NCI-H1092 treated with DMSO at 0.1 percent for 48 hours (cell line): ENCODE measurements around the gene AMOTL2.

ENCODE experiments used
- DNase-seq: peaks from one replicate; lab custom pipeline; 2025; lab: John Stamatoyannopoulos, UW

Gene AMOTL2

DNA sequence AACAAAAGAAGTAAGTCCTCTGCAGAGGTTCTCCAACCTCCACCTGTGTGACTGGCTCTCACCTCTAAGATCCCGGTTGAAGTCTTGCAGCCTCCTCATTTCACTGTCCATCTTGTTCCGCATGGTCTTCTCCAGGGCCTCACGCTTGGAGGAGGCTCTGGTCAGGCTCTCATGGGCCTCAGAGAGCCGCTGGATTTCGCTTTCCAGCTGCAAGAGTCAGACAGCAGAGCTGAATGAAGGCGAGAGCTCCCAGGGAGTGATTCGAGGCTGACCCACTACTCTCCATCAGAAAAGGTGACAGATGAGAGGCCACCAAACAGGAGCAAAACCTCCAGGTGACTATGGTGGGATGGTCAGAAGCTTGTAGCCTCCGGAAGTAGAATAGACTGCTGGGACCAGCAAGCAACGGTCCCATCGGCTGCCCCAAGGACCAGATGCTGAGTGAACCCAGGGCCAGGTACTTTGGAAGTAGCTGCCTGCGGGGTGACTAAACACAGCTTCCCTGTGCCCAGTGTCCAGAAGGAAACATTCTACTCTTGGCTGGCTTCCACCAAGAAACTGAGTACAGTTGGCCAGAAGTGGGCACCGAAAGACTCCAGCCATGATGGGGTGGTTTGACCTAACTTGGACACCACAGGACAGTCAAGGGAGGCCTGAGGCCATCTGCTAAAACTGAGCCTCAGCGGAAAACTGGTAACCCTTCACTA is 7.9 kb downstream of the AMOTL2 start:
- DNase-seq = no peak

DNA sequence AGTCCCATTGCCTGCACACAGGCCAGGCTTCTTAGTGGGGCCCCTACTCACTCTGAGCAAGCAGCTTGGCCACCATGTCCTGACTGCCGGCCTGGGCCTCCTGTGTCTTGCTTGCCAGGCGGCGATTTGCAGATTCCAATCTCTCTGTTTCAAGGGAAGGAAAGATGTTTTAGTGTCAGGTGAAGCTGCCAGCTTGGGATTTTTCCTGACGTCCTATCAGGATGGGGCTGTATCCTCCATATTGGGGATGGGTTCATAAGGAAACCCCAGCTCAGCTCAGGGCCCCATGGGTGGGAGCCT is 8.5 kb downstream of the AMOTL2 start:
- DNase-seq = no peak

- no peak for DNase-seq
These were observed 9.1 kb downstream of the AMOTL2 start for GRCh38 chr3:134364936-134365765.

DNA sequence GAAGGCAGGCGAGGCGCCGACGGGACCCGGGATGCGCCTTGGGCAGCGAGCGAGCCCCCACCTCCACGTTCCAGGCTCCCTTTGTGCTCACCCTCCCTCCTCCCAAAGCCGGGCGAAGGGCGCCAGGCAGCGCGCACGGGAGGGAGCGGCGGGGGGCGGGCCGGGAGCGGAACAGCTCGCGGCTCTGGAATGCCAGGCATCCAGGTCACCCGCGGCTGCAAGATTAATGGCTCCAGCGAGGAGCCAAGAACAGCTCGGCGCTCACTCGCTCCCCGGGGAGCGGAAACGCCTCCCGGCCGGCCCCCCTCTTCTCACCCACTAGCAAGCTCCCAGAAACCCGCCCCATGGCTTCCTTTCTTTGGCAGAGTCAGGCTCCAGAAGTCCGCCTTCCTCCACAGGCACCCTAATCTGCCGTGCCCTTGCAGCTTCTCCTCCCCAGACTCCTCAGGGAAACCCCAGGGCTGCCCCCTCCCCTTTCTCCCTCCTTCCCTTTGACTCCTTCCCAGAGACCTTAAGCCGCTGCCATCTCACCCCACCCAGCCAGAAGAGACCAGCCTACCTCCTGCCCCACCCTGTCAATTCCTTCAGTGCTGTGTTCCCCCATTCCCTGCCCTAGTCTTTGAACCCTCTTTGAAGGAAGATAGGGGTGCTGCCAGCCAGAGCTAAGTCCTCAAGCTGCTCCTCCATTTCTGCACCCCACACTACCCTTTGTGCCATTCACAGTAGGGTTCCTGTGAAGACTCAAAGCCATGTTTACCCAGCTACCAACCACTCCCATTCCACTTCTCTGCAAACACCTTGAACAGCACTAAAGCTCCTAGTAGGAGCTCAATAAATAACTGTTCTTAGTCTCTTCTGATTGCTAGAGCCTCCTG is 9.9 kb downstream of the AMOTL2 start:
- peak; percentile 5 for DNase-seq

GRCh38 chr3:134363381-134363755 is 10.9 kb downstream of the AMOTL2 start:
- no peak for DNase-seq

GRCh38 chr3:134362670-134363380 is 11.4 kb downstream of the AMOTL2 start:
- DNase-seq = no peak

- DNase-seq = no peak
These were observed 12.0 kb downstream of the AMOTL2 start for GRCh38 chr3:134362221-134362620.

DNA sequence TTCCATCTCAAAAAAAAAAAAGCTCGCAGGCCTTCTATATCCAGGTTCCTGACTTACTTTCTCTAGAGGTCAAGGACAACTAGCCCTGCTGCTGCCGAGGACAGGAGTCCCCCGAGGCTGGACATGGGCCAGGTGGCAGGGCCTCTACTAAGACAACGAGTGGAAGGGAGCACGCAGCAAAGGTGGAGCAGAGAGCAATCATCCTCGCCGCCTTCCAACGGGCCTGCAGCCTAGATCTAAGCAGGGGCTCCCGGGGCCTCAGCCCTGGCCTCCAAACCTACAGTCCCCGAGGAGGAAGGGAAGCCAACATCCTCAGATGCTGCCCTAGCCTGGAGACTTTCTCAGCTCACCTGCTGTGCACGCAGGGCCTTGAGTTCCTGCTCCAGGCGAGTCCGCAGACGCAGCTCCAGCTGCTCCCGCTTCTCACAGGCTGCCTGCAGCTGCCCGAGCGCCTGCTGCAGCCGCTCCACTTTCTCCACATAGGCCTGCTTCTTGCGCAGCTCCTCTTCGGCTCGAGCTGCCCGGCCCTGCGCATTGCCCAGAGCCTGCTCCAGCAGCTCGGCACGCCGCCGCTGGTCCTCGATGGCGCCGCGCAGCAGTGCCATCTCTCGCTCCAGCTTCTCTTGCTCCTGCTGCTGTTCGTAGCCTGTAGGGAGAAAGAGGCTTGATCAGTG is 12.9 kb downstream of the AMOTL2 start:
- no peak for DNase-seq

DNA sequence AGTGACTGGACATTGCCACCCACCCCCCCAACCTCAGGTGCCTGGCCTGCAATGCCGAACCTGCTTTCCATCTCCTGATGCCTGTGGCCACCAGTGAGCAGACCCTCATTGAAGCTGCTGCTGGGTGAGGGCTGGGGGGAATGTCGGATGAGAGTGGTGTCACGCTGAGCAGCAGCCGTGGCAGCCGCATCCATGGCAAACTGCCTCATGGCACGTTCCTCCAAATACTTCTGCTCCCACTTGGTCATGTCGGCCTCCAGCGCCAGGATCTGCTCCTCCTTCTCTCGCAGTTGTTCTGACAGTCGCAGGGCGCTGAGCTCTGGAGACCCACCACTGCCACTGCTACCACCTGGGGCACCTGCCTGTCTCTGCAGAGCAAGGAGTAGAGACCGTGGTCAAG is 14.2 kb downstream of the AMOTL2 start:
- no peak for DNase-seq

GRCh38 chr3:134359121-134360010 is 14.9 kb downstream of the AMOTL2 start:
- DNase-seq = no peak

DNA sequence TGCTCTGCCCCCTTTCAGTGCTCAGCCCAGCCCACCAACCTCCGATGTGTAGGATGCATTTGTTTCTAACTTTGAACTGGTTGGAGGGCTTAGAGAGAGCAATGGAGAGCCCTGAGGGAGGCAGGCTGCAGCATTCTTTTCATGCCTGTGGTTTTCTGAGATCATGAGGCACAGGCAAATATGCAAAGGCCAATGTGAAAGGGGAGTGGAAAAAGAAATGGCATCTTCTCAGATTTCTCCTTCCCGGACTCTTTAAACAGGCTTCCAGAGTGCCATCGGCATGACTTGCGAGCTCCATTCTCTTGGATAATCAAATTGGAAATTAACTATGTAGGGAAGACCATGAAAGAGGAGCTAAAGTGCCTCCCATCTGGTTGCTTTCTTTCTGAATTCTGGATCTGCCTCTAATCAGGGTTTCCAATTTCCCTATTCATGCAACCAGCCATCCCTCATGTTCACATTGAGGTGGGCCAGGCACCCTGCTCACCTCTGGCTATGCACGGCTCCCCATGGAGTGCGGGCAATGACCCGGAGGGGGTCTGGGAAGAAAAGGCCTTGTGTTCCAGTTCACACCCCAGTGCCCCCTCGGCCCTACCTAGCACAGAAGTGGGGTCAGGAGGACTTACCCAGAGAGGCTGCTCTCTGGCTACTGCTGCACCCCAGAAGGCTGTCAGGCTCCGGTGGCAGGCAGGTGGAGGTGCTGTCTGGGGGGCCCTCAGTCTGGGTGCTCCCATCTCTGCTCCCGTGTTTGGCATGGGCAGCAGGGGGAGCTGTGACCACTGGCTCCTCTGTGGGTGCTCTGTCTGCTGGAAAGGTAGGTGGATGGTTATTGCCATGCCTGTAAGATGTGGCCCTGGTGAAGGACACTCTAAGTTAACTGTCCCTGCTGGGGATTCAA is 16.1 kb downstream of the AMOTL2 start:
- DNase-seq = no peak

DNA sequence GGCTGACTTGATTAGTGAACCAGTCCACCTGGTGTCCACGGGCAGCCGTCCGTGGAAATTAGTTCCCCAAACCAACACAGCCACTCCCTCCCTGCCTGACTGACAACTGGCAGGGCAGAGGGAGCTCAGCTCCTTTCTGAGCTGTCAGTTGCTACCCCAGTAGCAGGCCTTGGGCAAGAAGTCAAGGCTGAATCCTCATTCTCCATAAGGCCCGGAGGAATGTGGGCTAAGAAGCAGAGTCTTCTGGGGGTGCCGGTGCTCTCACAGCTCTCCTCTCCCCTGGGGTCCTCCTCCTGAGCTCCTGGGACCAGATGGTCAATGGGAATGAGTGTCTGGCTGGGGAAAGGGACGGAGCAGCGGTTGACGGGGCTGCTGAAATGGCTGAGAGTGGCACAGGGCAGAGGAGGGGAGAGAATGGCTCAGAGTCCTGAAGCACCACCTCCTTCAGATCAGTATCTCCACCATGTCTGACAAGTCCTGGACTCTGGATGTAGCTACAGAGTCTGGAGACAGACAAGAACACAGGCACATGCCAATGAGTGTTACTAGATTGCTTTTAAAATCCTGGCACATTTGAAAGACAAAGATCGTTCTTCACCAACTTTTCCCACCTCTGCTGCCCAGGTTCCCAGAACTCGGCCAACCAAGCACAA is 16.9 kb downstream of the AMOTL2 start:
- DNase-seq = no peak

DNA sequence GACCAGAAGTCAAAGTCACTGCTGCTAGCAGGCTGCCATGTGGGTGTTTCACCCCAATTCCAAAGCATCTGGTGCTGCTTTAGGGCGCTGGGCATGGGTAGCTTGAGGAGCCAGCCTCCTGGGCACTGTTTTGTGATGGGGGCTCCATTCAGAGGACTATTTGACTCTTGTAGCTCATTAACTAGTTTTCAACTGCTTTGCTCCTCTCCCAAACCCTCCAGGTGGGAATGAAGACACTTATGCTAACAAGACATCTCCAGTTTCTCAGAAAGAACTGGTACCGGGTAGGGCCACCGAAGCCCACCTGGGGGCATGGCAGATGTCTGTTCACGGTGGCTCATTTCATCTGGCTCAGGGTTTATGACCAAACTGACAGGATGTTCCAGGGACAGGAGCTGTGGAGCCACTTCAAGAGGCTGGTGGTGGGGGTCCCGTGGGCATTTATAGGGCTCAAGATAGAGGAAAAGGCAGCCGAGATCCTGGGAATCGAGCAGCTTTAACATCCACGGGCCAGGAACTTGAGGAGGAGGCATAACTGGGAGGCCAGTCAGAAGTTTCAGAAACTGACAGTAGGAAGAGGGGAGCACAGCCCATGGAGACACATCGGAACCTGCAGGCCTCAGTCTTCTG is 17.7 kb downstream of the AMOTL2 start:
- DNase-seq = no peak

GRCh38 chr3:134355416-134355815 is 18.8 kb downstream of the AMOTL2 start:
- DNase-seq = no peak

DNA sequence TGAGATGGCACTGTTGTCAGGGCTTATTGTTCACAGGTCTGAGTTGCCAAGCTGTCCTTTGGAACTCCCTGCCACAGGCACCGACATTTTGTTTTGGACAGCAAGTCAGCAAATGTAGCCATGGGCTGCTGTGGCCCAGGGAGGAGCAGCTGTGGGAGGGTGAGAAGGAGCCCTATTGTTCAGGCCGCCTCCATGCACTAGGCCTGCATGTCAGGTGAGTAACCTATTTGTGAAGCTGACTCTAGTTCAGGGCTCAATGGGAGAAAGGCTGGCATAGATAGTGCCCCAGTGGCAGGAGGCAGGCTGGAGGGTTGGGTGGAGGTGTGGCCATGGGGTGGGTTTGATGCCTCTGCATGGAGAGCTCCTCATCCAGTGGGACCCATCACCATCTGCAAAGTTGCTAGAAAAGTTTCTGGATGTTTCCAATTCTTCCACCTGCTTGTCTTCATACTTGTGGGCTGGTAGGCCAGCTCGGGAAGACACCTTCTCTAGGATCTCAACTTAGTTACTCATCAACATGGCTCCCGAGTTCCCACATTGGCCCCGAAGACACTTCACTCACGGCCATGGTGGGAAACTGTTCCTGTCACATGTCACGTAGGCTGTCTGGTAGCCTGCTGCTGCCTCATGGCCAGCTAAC is 19.5 kb downstream of the AMOTL2 start:
- no peak for DNase-seq

DNA sequence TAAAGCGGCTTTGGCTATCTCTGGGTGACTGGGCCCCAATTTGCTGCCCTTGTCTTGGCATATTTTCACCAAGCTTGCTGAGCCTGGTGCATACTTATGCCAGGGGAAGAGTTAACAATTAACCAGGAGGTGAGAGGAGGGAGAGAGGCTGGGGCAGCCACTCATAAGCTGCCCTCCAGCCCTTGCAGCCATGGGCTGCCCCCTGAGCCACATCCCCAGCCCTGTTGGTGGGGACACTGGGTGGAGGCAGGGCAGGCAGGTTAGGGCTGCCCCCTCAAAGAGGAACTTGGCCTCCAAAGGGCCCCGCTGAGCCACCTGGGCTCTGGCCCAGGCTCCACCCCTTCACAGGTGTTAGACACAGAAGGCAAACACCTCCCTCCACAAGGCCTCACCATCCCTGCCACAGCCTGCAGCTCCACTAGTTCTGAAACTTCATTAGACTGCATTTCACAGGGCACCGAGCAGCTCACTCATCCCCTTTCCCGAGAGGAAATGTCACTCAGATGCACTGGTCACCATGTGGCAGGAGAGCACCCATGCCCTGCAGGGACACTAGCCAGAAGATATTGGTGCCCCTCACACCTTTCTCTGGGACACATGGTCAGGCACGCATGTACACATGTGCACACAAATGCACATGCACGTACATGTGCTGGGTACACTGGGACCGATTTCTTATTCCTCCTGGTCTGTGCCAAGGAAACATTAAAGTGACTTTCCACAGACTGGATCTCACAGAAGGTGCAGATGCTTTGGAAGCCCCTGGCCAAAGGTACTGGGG is 20.2 kb downstream of the AMOTL2 start:
- DNase-seq = no peak

DNA sequence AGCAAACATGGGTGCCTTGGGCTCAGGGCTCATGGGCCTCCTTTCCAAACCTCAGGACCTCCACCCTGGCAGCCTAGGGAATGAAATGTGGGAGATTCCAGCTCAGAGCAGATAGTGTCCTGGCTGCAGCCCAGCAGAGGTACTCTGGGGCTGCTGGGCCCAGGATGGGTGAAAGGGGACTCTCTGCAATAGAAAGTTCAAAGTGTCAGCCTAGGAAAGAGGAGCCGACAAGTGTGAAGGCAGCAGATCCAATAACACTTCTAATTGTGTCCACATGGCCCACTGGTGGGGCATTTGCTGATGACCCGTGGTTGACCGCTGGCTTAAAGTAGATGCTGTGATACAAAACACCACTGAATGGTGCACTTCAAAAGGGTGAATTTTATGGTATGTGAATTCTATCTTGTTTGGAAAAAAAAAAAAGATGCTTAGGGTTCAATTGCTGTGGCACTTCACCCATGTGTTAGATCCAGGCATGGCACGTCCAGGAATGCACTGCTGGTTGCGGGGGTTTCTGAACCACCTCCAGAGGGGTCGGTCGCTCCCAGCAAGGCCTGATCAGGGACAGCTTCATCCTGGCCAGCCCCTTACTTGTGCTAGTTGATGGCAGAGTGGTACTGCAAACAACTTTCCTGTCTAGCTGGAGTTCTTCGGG is 20.9 kb downstream of the AMOTL2 start:
- DNase-seq = no peak
